Measurements from ENCODE around the gene CMC1.
A peak's percentile ranks its signal among the peaks of the same experiment; 100 is the strongest.
"Not testable (repeated sequence)": the region's sequence is repeated elsewhere in the genome, so short reads cannot be mapped to it uniquely, and the experiment has no call there.

Gene CMC1

GRCh38 chr3:28241221-28242160 lies at the start of gene CMC1:
CMC1 (plus strand) TSS chr3:28241619; CDS start chr3:28241794, 175 bp downstream.
- peak; percentile 91 to 97 (median 94) for DNase-seq (ENCODE audit: low read depth in 3 of 3)

GRCh38 chr3:28198161-28198560 lies 43.3 kb upstream of the CMC1 start:
- DNase-seq (ENCODE audit: low read depth in 3 of 3), result no peak

- no peak for DNase-seq (ENCODE audit: low read depth in 3 of 3)
Measured at GRCh38 chr3:28198974-28199373, 42.4 kb upstream of the CMC1 start.

- DNase-seq (ENCODE audit: low read depth in 3 of 3), result not testable (repeated sequence)
Measured at GRCh38 chr3:28199643-28200042, 41.8 kb upstream of the CMC1 start.

- not testable (repeated sequence) for DNase-seq (ENCODE audit: low read depth in 3 of 3)
Measured at GRCh38 chr3:28200366-28200848, 41.0 kb upstream of the CMC1 start.

- no peak for DNase-seq (ENCODE audit: low read depth in 3 of 3)
Measured at GRCh38 chr3:28206479-28206878, 34.9 kb upstream of the CMC1 start.

GRCh38 chr3:28207000-28207733 lies 34.3 kb upstream of the CMC1 start:
- DNase-seq (ENCODE audit: low read depth in 3 of 3), result no peak

- no peak for DNase-seq (ENCODE audit: low read depth in 3 of 3)
Measured at GRCh38 chr3:28210968-28211713, 30.3 kb upstream of the CMC1 start.

- DNase-seq (ENCODE audit: low read depth in 3 of 3), result no peak
Measured at GRCh38 chr3:28212681-28213080, 28.7 kb upstream of the CMC1 start.

GRCh38 chr3:28215407-28215806 lies 26.0 kb upstream of the CMC1 start:
- DNase-seq (ENCODE audit: low read depth in 3 of 3), result no peak

- no peak for DNase-seq (ENCODE audit: low read depth in 3 of 3)
Measured at GRCh38 chr3:28218071-28218916, 23.1 kb upstream of the CMC1 start.

- no peak for DNase-seq (ENCODE audit: low read depth in 3 of 3)
Measured at GRCh38 chr3:28218917-28219198, 22.6 kb upstream of the CMC1 start.

- DNase-seq (ENCODE audit: low read depth in 3 of 3), result peak in 1 of 3 experiments; percentile 12
Measured at GRCh38 chr3:28224430-28224829, 17.0 kb upstream of the CMC1 start.

GRCh38 chr3:28226020-28226419 lies 15.4 kb upstream of the CMC1 start:
- DNase-seq (ENCODE audit: low read depth in 3 of 3), result no peak

GRCh38 chr3:28228623-28229022 lies 12.8 kb upstream of the CMC1 start:
- no peak for DNase-seq (ENCODE audit: low read depth in 3 of 3)

GRCh38 chr3:28232659-28233058 lies 8.8 kb upstream of the CMC1 start:
- no peak for DNase-seq (ENCODE audit: low read depth in 3 of 3)

- DNase-seq (ENCODE audit: low read depth in 3 of 3), result no peak
Measured at GRCh38 chr3:28234454-28234853, 7.0 kb upstream of the CMC1 start.

GRCh38 chr3:28239108-28239507 lies 2.3 kb upstream of the CMC1 start:
- no peak for DNase-seq (ENCODE audit: low read depth in 3 of 3)

- no peak for DNase-seq (ENCODE audit: low read depth in 3 of 3)
Measured at GRCh38 chr3:28240441-28240840, 978 bp upstream of the CMC1 start.

- DNase-seq (ENCODE audit: low read depth in 3 of 3), result no peak
Measured at GRCh38 chr3:28242519-28242918, 1.1 kb downstream of the CMC1 start.

- DNase-seq (ENCODE audit: low read depth in 3 of 3), result no peak
Measured at GRCh38 chr3:28243424-28244106, 2.1 kb downstream of the CMC1 start.
